ENCODE measurements around the gene CHMP2B. TPM values are rescaled to one million over a fixed set of nuclear protein-coding genes. Genes with fewer than 3 reads are reported as not detected.
A peak's percentile ranks its signal among the peaks of the same experiment; 100 is the strongest.
"Not testable (repeated sequence)": the region's sequence is repeated elsewhere in the genome, so short reads cannot be mapped to it uniquely, and the experiment has no call there.

Gene CHMP2B
- total and polyA plus RNA-seq, 4 donors = 26.7 to 70.5 (median 54.4) TPM

- Histone ChIP-seq H3K27ac (ENCODE audit: low read depth, low read length) (no peak overlapping the region), H3K4me1 (ENCODE audit: control insufficient read depth, insufficient read depth, low read length) (no peaks in the 10 kb centered on the region), H3K36me3 (ENCODE audit: control insufficient read depth, insufficient read depth, low read length) (no peaks in the 10 kb centered on the region), H3K27me3 (ENCODE audit: control insufficient read depth, insufficient read depth, low read length) (no peaks in the 10 kb centered on the region), H3K9me3 (ENCODE audit: control insufficient read depth, insufficient read depth, low read length) (no peaks in the 10 kb centered on the region), H3K4me3 (ENCODE audit: low read depth, low read length) (no peak overlapping the region)
- no peak for DNase-seq (ENCODE audit: low read depth in 4 of 6, low spot score in 6 of 6)
- 100% methylated on average over 2 of the region's 2 CpGs for WGBS (ENCODE audit: insufficient coverage)
Observed at GRCh38 chr3:87219611-87220010, 7.5 kb upstream of the CHMP2B start.

GRCh38 chr3:87225659-87226058 is 1.4 kb upstream of the CHMP2B start:
- peak in 2 of 6 donors; percentile 43 to 87 for DNase-seq (ENCODE audit: low read depth in 4 of 6, low spot score in 6 of 6)
- no peak overlapping the region for H3K27ac ChIP-seq (ENCODE audit: low read depth, low read length)
- H3K36me3 ChIP-seq (ENCODE audit: control insufficient read depth, insufficient read depth, low read length) = no peaks in the 10 kb centered on the region
- no peaks in the 10 kb centered on the region for H3K4me1 ChIP-seq (ENCODE audit: control insufficient read depth, insufficient read depth, low read length)
- 0% methylated on average over 2 of the region's 5 CpGs for WGBS (ENCODE audit: insufficient coverage)
- H3K27me3 ChIP-seq (ENCODE audit: control insufficient read depth, insufficient read depth, low read length) = no peaks in the 10 kb centered on the region
- no peak overlapping the region for H3K4me3 ChIP-seq (ENCODE audit: low read depth, low read length)
- H3K9me3 ChIP-seq (ENCODE audit: control insufficient read depth, insufficient read depth, low read length) = no peaks in the 10 kb centered on the region

GRCh38 chr3:87227835-87228144 is 681 bp downstream of the CHMP2B start:
- Histone ChIP-seq H3K9me3 (ENCODE audit: control insufficient read depth, insufficient read depth, low read length) (no peaks in the 10 kb centered on the region), H3K36me3 (ENCODE audit: control insufficient read depth, insufficient read depth, low read length) (no peaks in the 10 kb centered on the region), H3K27ac (ENCODE audit: low read depth, low read length) (peak overlapping the region; percentile 86), H3K4me3 (ENCODE audit: low read depth, low read length) (peak overlapping the region; percentile 95), H3K27me3 (ENCODE audit: control insufficient read depth, insufficient read depth, low read length) (no peaks in the 10 kb centered on the region), H3K4me1 (ENCODE audit: control insufficient read depth, insufficient read depth, low read length) (no peaks in the 10 kb centered on the region)
- 0% methylated on average over 2 of the region's 3 CpGs for WGBS (ENCODE audit: insufficient coverage)
- DNase-seq (ENCODE audit: low read depth in 4 of 6, low spot score in 6 of 6) = no peak

GRCh38 chr3:87228316-87228715 is 1.2 kb downstream of the CHMP2B start:
- no peaks in the 10 kb centered on the region for H3K9me3 ChIP-seq (ENCODE audit: control insufficient read depth, insufficient read depth, low read length)
- peak overlapping the region; percentile 95 for H3K4me3 ChIP-seq (ENCODE audit: low read depth, low read length)
- H3K27me3 ChIP-seq (ENCODE audit: control insufficient read depth, insufficient read depth, low read length) = no peaks in the 10 kb centered on the region
- H3K4me1 ChIP-seq (ENCODE audit: control insufficient read depth, insufficient read depth, low read length) = no peaks in the 10 kb centered on the region
- peak in 2 of 6 donors; percentile 5 to 54 for DNase-seq (ENCODE audit: low read depth in 4 of 6, low spot score in 6 of 6)
- H3K36me3 ChIP-seq (ENCODE audit: control insufficient read depth, insufficient read depth, low read length) = no peaks in the 10 kb centered on the region
- no peak overlapping the region for H3K27ac ChIP-seq (ENCODE audit: low read depth, low read length)
- WGBS (ENCODE audit: insufficient coverage) = no CpG with 5 or more reads among the region's 1 CpG

- Histone ChIP-seq H3K36me3 (ENCODE audit: control insufficient read depth, insufficient read depth, low read length) (no peaks in the 10 kb centered on the region), H3K4me1 (ENCODE audit: control insufficient read depth, insufficient read depth, low read length) (no peaks in the 10 kb centered on the region), H3K27me3 (ENCODE audit: control insufficient read depth, insufficient read depth, low read length) (no peaks in the 10 kb centered on the region), H3K9me3 (ENCODE audit: control insufficient read depth, insufficient read depth, low read length) (no peaks in the 10 kb centered on the region), H3K27ac (ENCODE audit: low read depth, low read length) (no peak overlapping the region), H3K4me3 (ENCODE audit: low read depth, low read length) (no peak overlapping the region)
- no CpG with 5 or more reads among the region's 1 CpG for WGBS (ENCODE audit: insufficient coverage)
- no peak for DNase-seq (ENCODE audit: low read depth in 4 of 6, low spot score in 6 of 6)
Observed at GRCh38 chr3:87229113-87229512, 2.0 kb downstream of the CHMP2B start.

GRCh38 chr3:87233805-87234204 is 6.7 kb downstream of the CHMP2B start:
- Histone ChIP-seq H3K27ac (ENCODE audit: low read depth, low read length) (no peak overlapping the region), H3K36me3 (ENCODE audit: control insufficient read depth, insufficient read depth, low read length) (no peaks in the 10 kb centered on the region)

GRCh38 chr3:87236093-87236492 is 9.0 kb downstream of the CHMP2B start:
- H3K36me3 ChIP-seq (ENCODE audit: control insufficient read depth, insufficient read depth, low read length) = no peaks in the 10 kb centered on the region
- H3K27ac ChIP-seq (ENCODE audit: low read depth, low read length) = no peak overlapping the region
- no peaks in the 10 kb centered on the region for H3K4me1 ChIP-seq (ENCODE audit: control insufficient read depth, insufficient read depth, low read length)
- no peaks in the 10 kb centered on the region for H3K9me3 ChIP-seq (ENCODE audit: control insufficient read depth, insufficient read depth, low read length)
- WGBS (ENCODE audit: insufficient coverage) = no CpG with 5 or more reads among the region's 1 CpG
- H3K4me3 ChIP-seq (ENCODE audit: low read depth, low read length) = no peak overlapping the region
- no peaks in the 10 kb centered on the region for H3K27me3 ChIP-seq (ENCODE audit: control insufficient read depth, insufficient read depth, low read length)
- DNase-seq (ENCODE audit: low read depth in 4 of 6, low spot score in 6 of 6) = no peak

More at GRCh38 chr3:87233805-87234204, 6.7 kb downstream of the CHMP2B start:
- Histone ChIP-seq H3K4me1 (ENCODE audit: control insufficient read depth, insufficient read depth, low read length) (no peaks in the 10 kb centered on the region), H3K9me3 (ENCODE audit: control insufficient read depth, insufficient read depth, low read length) (no peaks in the 10 kb centered on the region), H3K27me3 (ENCODE audit: control insufficient read depth, insufficient read depth, low read length) (no peaks in the 10 kb centered on the region), H3K4me3 (ENCODE audit: low read depth, low read length) (no peak overlapping the region)
- no peak for DNase-seq (ENCODE audit: low read depth in 4 of 6, low spot score in 6 of 6)
- no CpG with 5 or more reads among the region's 1 CpG for WGBS (ENCODE audit: insufficient coverage)

GRCh38 chr3:87246662-87247429 is 19.7 kb downstream of the CHMP2B start:
- peak in 1 of 6 donors; percentile 12 for DNase-seq (ENCODE audit: low read depth in 4 of 6, low spot score in 6 of 6)
- Histone ChIP-seq H3K9me3 (ENCODE audit: control insufficient read depth, insufficient read depth, low read length) (no peaks in the 10 kb centered on the region), H3K27ac (ENCODE audit: low read depth, low read length) (no peak overlapping the region), H3K36me3 (ENCODE audit: control insufficient read depth, insufficient read depth, low read length) (peaks cover 3% of the 10 kb centered on the region), H3K27me3 (ENCODE audit: control insufficient read depth, insufficient read depth, low read length) (no peaks in the 10 kb centered on the region), H3K4me1 (ENCODE audit: control insufficient read depth, insufficient read depth, low read length) (no peaks in the 10 kb centered on the region), H3K4me3 (ENCODE audit: low read depth, low read length) (no peak overlapping the region)
- WGBS (ENCODE audit: insufficient coverage) = no CpG with 5 or more reads among the region's 3 CpGs

GRCh38 chr3:87247430-87247773 is 20.3 kb downstream of the CHMP2B start:
- no peak for DNase-seq (ENCODE audit: low read depth in 4 of 6, low spot score in 6 of 6)
- Histone ChIP-seq H3K36me3 (ENCODE audit: control insufficient read depth, insufficient read depth, low read length) (peaks cover 3% of the 10 kb centered on the region), H3K27me3 (ENCODE audit: control insufficient read depth, insufficient read depth, low read length) (no peaks in the 10 kb centered on the region), H3K27ac (ENCODE audit: low read depth, low read length) (no peak overlapping the region), H3K9me3 (ENCODE audit: control insufficient read depth, insufficient read depth, low read length) (no peaks in the 10 kb centered on the region), H3K4me3 (ENCODE audit: low read depth, low read length) (no peak overlapping the region), H3K4me1 (ENCODE audit: control insufficient read depth, insufficient read depth, low read length) (no peaks in the 10 kb centered on the region)
- no CpG with 5 or more reads among the region's 1 CpG for WGBS (ENCODE audit: insufficient coverage)

- H3K27ac ChIP-seq (ENCODE audit: low read depth, low read length); H3K4me1 ChIP-seq (ENCODE audit: control insufficient read depth, insufficient read depth, low read length); H3K4me3 ChIP-seq (ENCODE audit: low read depth, low read length); H3K27me3 ChIP-seq (ENCODE audit: control insufficient read depth, insufficient read depth, low read length); H3K9me3 ChIP-seq (ENCODE audit: control insufficient read depth, insufficient read depth, low read length); H3K36me3 ChIP-seq (ENCODE audit: control insufficient read depth, insufficient read depth, low read length); DNase-seq (ENCODE audit: low read depth in 4 of 6, low spot score in 6 of 6): not testable (repeated sequence)
- 84% methylated on average over 4 of the region's 6 CpGs for WGBS (ENCODE audit: insufficient coverage)
Observed at GRCh38 chr3:87248231-87248630, 21.1 kb downstream of the CHMP2B start.
